Neutrophil (primary cell): ENCODE data around the gene CDKAL1.
"Not testable (repeated sequence)": the region's sequence is repeated elsewhere in the genome, so short reads cannot be mapped to it uniquely, and the experiment has no call there.

ENCODE experiments used
- H3K27ac ChIP-seq: fragments of 200-600 bp; sonication (generic); 2 replicates; pipeline ENCODE4 v1.5.1; 2016; ENCODE audit warnings: mild to moderate bottlenecking, moderate library complexity
- H3K27me3 ChIP-seq: fragments of 200-600 bp; sonication (generic); 2 replicates; pipeline ENCODE4 v1.6.0; 2016; ENCODE audit warnings: mild to moderate bottlenecking
- H3K36me3 ChIP-seq: fragments of 200-600 bp; sonication (generic); 2 replicates; pipeline ENCODE4 v1.5.1; 2017
- H3K4me1 ChIP-seq, 2 experiments: fragments of 200-600 bp in 1 of 2; sonication (generic) in 1 of 2; 1 replicate in 1 of 2; 2 replicates in 1 of 2; pipeline versions ENCODE4 v1.5.1 to v1.6.1; 2013 to 2016; ENCODE audit warnings: low read depth in 1 of 2, low read length in 1 of 2, mild to moderate bottlenecking in 1 of 2, moderate library complexity in 1 of 2; ENCODE audit not compliant: control insufficient read depth in 1 of 2, insufficient read depth in 1 of 2
- H3K4me3 ChIP-seq, 2 experiments: fragments of 200-600 bp in 1 of 2; sonication (generic) in 1 of 2; 1 replicate in 1 of 2; 2 replicates in 1 of 2; pipeline ENCODE4 v1.5.1; 2013 to 2016; ENCODE audit warnings: low read depth in 1 of 2, low read length in 1 of 2, mild to moderate bottlenecking in 1 of 2, moderate library complexity in 1 of 2
- H3K9me3 ChIP-seq: fragments of 200-600 bp; sonication (generic); 2 replicates; pipeline ENCODE4 v1.5.1; 2016
- CTCF ChIP-seq: fragments of 200-600 bp; sonication (generic); IDR thresholded peaks from 2 replicates; pipeline ENCODE4 v1.5.1; 2016; ENCODE audit warnings: antibody characterized with exemption

Gene CDKAL1

GRCh38 chr6:20827798-20828197 lies 293.5 kb downstream of the CDKAL1 start:
- Histone ChIP-seq H3K4me1 (no peaks in the 10 kb centered on the region), H3K27me3 (no peaks in the 10 kb centered on the region), H3K27ac (no peak overlapping the region), H3K36me3 (no peaks in the 10 kb centered on the region), H3K4me3 (no peak overlapping the region), H3K9me3 (no peaks in the 10 kb centered on the region)
- TF ChIP-seq CTCF, result no peak

GRCh38 chr6:20830576-20830975 lies 296.3 kb downstream of the CDKAL1 start:
- no peaks in the 10 kb centered on the region for H3K36me3 ChIP-seq
- H3K4me3 ChIP-seq, result no peak overlapping the region
- H3K4me1 ChIP-seq, result no peaks in the 10 kb centered on the region
- no peaks in the 10 kb centered on the region for H3K27me3 ChIP-seq
- H3K27ac ChIP-seq, result no peak overlapping the region
- no peaks in the 10 kb centered on the region for H3K9me3 ChIP-seq
- TF ChIP-seq CTCF, result no peak

DNA sequence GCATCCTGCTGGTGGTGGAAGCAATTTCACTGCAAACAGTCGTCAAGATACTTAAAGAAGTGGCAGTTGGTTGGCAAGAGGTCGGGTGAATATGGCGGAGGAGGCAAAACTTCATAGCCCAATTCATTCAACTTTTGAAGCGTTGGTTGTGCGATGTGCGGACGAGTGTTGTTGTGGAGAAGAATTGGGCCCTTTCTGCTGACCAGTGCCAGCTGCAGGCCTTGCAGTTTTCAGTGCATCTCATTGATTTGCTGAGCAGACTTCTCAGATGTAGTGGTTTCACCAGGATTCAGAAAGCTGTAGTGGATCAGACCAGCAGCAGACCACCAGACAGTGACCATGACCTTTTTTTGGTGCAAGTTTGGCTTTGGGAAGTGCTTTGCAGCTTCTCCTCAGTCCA lies 297.0 kb downstream of the CDKAL1 start:
- not testable (repeated sequence) for H3K36me3 ChIP-seq, H3K4me1 ChIP-seq, H3K27ac ChIP-seq, H3K4me3 ChIP-seq, H3K9me3 ChIP-seq, H3K27me3 ChIP-seq

DNA sequence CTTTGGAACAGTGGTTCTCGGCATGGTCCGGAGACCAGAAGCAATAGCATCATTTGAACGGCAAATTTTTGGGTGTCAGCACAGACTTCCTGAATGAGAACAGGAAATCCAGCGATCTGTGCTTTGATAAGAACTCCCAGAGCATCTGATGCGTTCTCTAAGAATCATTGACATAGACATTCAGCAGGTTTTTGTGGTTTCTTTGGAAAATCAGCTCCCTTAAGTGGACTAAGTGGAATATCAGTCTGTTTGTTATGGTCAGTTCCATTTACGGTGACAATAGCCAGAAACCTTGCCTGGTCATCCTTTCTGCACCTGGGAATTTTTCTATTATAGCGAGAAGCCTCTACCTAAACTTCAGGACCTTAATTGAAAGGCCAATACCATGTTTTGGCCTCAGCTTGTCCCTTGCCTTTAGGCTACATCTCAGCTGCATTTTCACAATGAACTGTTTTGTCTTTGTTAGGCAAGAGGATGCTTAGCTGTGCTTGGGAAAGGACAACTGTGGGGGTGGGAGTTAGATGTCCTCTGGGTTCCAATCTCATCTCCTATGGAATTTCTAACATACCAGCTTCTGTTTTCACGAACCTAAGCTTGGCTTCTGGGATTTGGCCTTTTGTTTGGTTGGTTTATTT lies 299.7 kb downstream of the CDKAL1 start:
- no peaks in the 10 kb centered on the region for H3K36me3 ChIP-seq
- no peak for TF ChIP-seq CTCF
- no peak overlapping the region for H3K4me3 ChIP-seq
- H3K27me3 ChIP-seq, result no peaks in the 10 kb centered on the region
- no peak overlapping the region for H3K27ac ChIP-seq
- no peaks in the 10 kb centered on the region for H3K4me1 ChIP-seq
- no peaks in the 10 kb centered on the region for H3K9me3 ChIP-seq

GRCh38 chr6:20835315-20836010 lies 301.2 kb downstream of the CDKAL1 start:
- no peaks in the 10 kb centered on the region for H3K36me3 ChIP-seq
- no peaks in the 10 kb centered on the region for H3K27me3 ChIP-seq
- no peak overlapping the region for H3K4me3 ChIP-seq
- H3K27ac ChIP-seq, result no peak overlapping the region
- TF ChIP-seq CTCF, result no peak
- no peaks in the 10 kb centered on the region for H3K9me3 ChIP-seq
- no peaks in the 10 kb centered on the region for H3K4me1 ChIP-seq

DNA sequence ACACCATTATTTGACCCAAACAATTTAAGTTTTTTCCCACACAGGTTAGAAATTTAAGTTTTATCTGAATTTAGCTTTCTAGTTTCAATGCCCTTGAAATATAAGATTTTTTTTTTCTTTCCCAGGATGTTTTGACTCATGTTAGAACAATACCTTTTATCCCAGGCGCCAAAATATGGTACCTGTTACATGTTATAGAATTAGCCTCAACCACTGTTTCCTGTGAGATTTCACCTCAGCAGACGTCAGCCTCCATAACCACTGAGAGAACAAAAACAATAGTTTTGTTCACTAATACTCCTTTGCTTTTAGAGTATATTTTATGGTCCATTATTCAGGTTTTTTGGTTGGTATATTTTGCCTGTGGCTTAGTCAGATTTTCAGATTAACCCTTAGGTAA lies 302.9 kb downstream of the CDKAL1 start:
- Histone ChIP-seq H3K27ac (no peak overlapping the region), H3K36me3 (no peaks in the 10 kb centered on the region), H3K27me3 (no peaks in the 10 kb centered on the region), H3K4me3 (no peak overlapping the region), H3K4me1 (no peaks in the 10 kb centered on the region), H3K9me3 (no peaks in the 10 kb centered on the region)
- no peak for TF ChIP-seq CTCF
